SIG-M5 treated with dmso at 0.1 percent for 504 hours (cell line): ENCODE results near the gene CLCN7.
A peak's percentile ranks its signal among the peaks of the same experiment; 100 is the strongest.

Experiments used
- DNase-seq: peaks from one replicate; lab custom pipeline; 2025; ENCODE audit not compliant: unreplicated experiment; lab: John Stamatoyannopoulos, UW

CLCN7 gene

GRCh38 chr16:1408171-1408837, 66.5 kb downstream of the CLCN7 start:
- peak; percentile 73 for DNase-seq

- DNase-seq: no peak
Measured at GRCh38 chr16:1407753-1408152, 67.1 kb downstream of the CLCN7 start.

- no peak for DNase-seq
Measured at GRCh38 chr16:1403733-1404132, 71.1 kb downstream of the CLCN7 start.

- no peak for DNase-seq
Measured at GRCh38 chr16:1403036-1403435, 71.8 kb downstream of the CLCN7 start.

GRCh38 chr16:1401758-1402154, 73.1 kb downstream of the CLCN7 start:
- DNase-seq: no peak

GRCh38 chr16:1401061-1401757, 73.6 kb downstream of the CLCN7 start:
- no peak for DNase-seq

GRCh38 chr16:1398826-1399581, 75.8 kb downstream of the CLCN7 start:
- no peak for DNase-seq

GRCh38 chr16:1398351-1398750, 76.5 kb downstream of the CLCN7 start:
- DNase-seq: no peak

GRCh38 chr16:1397779-1398178, 77.0 kb downstream of the CLCN7 start:
- DNase-seq: no peak

- DNase-seq: no peak
Measured at GRCh38 chr16:1395444-1396031, 79.3 kb downstream of the CLCN7 start.
